ENCODE results near the gene MROH2A.

DNA sequence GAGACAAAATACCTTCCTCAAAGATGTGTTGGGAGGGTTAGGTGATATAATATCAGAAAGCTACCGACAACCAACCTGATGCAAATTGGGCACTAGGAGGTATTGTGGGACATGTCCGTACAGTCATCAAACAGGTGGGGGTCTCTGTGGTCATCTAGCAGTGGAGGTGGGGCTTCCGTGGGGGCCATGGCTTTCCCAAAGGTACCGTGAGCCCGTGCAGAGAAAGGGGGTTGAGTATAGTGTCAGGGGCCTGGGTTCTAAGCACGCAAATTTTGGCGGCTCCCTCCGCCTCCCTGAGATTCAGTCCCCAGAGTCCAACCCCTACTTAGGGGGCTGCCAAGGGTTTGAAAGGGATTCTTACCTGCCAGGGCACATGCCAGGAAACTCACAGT is 43.6 kb downstream of the MROH2A start:
- TF ChIP-seq BCL11A (tag by site-specific recombination; IDR thresholded peaks at IDR 0.05; ENCODE audit: low read depth) (no peak), ZNF561 (tag by site-specific recombination; IDR thresholded peaks at IDR 0.05; ENCODE audit: borderline replicate concordance) (no peak), ZBTB7A (tag by site-specific recombination; IDR thresholded peaks at IDR 0.05; ENCODE audit: low read depth) (no peak), ZNF157 (tag by site-specific recombination; IDR thresholded peaks at IDR 0.05) (no peak), SCRT2 (tag by site-specific recombination; IDR thresholded peaks at IDR 0.05) (no peak), PRDM1 (tag by site-specific recombination; IDR thresholded peaks at IDR 0.05) (no peak), ZNF138 (tag by site-specific recombination; IDR thresholded peaks at IDR 0.05; ENCODE audit: borderline replicate concordance) (no peak)
- TF ChIP-seq, protein P1, sequence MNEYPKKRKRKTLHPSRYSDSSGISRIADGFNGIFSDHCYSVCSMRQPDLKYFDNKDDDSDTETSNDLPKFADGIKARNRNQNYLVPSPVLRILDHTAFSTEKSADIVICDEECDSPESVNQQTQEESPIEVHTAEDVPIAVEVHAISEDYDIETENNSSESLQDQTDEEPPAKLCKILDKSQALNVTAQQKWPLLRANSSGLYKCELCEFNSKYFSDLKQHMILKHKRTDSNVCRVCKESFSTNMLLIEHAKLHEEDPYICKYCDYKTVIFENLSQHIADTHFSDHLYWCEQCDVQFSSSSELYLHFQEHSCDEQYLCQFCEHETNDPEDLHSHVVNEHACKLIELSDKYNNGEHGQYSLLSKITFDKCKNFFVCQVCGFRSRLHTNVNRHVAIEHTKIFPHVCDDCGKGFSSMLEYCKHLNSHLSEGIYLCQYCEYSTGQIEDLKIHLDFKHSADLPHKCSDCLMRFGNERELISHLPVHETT (tag by site-specific recombination; IDR thresholded peaks at IDR 0.05), result no peak
- TF ChIP-seq, protein P2, sequence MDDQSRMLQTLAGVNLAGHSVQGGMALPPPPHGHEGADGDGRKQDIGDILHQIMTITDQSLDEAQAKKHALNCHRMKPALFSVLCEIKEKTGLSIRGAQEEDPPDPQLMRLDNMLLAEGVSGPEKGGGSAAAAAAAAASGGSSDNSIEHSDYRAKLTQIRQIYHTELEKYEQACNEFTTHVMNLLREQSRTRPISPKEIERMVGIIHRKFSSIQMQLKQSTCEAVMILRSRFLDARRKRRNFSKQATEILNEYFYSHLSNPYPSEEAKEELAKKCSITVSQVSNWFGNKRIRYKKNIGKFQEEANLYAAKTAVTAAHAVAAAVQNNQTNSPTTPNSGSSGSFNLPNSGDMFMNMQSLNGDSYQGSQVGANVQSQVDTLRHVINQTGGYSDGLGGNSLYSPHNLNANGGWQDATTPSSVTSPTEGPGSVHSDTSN (CRISPR knock-in tag; IDR thresholded peaks at IDR 0.05), result no peak

Measured in HEK293 (cell line).